ENCODE data around the gene GUCA2A. TPM values are rescaled to one million over a fixed set of nuclear protein-coding genes. Genes with fewer than 3 reads are reported as not detected.

Gene GUCA2A
- total and polyA plus RNA-seq, 2 of the 4 experiments (the other 2 are of a cell fraction), result not detected

DNA sequence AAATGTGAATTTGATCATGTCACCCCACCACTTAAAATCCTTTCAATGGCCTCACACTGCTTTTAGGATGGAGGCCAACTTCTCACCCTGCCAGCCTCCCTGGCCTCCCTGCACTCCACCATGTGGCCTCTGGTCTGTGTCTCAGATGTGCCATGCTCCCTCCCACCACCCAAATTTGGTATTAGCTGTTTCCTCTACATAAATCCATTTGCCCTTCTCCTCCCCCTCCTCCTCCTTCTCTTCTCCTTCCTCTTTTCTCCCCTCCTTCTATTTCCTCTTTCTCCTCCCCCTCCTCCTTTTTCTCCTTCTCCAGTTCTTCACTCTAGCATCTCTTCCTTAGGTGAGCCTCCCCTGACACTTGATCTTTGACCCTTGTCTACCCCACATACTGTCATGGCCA, 28.1 kb downstream of the GUCA2A start:
- Histone ChIP-seq H4K20me1 (ENCODE audit: insufficient read depth, low read length) (no peaks in the 10 kb centered on the region), H3K4me3 (ENCODE audit: insufficient read depth, low read depth, low read length) (no peak overlapping the region), H3K9me3 (ENCODE audit: control insufficient read depth, insufficient read depth, low read length) (no peaks in the 10 kb centered on the region), H3K18ac (ENCODE audit: low read depth, low read length) (no peak overlapping the region), H3K56ac (ENCODE audit: extremely low read depth, insufficient read depth, low read length) (no peak overlapping the region), H2AK9ac (replicated peaks; ENCODE audit: low read depth, low read length, poor library complexity) (no peak overlapping the region), H2BK15ac (ENCODE audit: low read depth, low read length) (no peak overlapping the region), H3K27ac (ENCODE audit: insufficient read depth, low read length) (no peak overlapping the region), H4K91ac (ENCODE audit: insufficient read depth, low read depth, low read length) (no peak overlapping the region), H2BK120ac (ENCODE audit: low read depth, low read length) (no peak overlapping the region), H3K9ac (ENCODE audit: low read depth, low read length) (no peak overlapping the region), H3K4ac (ENCODE audit: low read depth, low read length) (no peak overlapping the region), H3K79me1 (ENCODE audit: low read depth in 1 of 2, low read length in 2 of 2) (no peaks in the 10 kb centered on the region), H2AFZ (replicated peaks; ENCODE audit: low read length, poor library complexity) (no peak overlapping the region), H4K5ac (ENCODE audit: low read depth, low read length) (no peak overlapping the region), H3K23ac (ENCODE audit: low read depth, low read length) (no peak overlapping the region), H2AK5ac (ENCODE audit: low read depth, low read length) (no peak overlapping the region), H3K36me3 (ENCODE audit: control insufficient read depth, insufficient read depth, low read length) (no peaks in the 10 kb centered on the region), H3K14ac (replicated peaks; ENCODE audit: low read depth, low read length) (no peak overlapping the region), H2BK5ac (ENCODE audit: low read depth, low read length, poor library complexity, severe bottlenecking) (no peak overlapping the region), H4K8ac (ENCODE audit: low read depth in 2 of 2, low read length in 2 of 2) (no peak overlapping the region), H3K4me1 (ENCODE audit: control insufficient read depth, insufficient read depth, low read length) (no peaks in the 10 kb centered on the region), H2BK20ac (ENCODE audit: low read depth, low read length) (no peak overlapping the region), H3K9me1 (ENCODE audit: insufficient read depth, low read length) (no peaks in the 10 kb centered on the region; the same call in 1 of the 2 replicates), H3K4me2 (ENCODE audit: low read depth, low read length) (no peak overlapping the region), H3K27me3 (ENCODE audit: control insufficient read depth, insufficient read depth, low read length) (peaks cover 19% of the 10 kb centered on the region)
- dilution Hi-C loops (cut with HindIII; ENCODE audit: low sequenced_read_pairs, unreplicated experiment) (no loop called here), in situ Hi-C loops (cut with MboI; ENCODE audit: low sequenced_read_pairs) (no loop called here), intact Hi-C loops (cut with micrococcal nuclease) (no loop called here)
- CTCF ChIA-PET, result no interaction called here
- no peak for ATAC-seq (ENCODE audit: low read depth)
- POLR2A ChIA-PET (ENCODE audit: unreplicated experiment), result no interaction called here
- BruUV-seq (replicated peaks), result no TSS peak
- DNase-seq, result no peak
- TF ChIP-seq MAZ (IDR thresholded peaks at IDR 0.05; ENCODE audit: borderline replicate concordance, low read depth, low read length) (no peak), BHLHE40 (IDR thresholded peaks at IDR 0.05; ENCODE audit: low read depth, low read length) (no peak), NFE2L2 (IDR thresholded peaks at IDR 0.05; ENCODE audit: low read depth, low read length) (no peak), RCOR1 (IDR thresholded peaks at IDR 0.05; ENCODE audit: insufficient replicate concordance, low read length) (no peak), SMC3 (IDR thresholded peaks at IDR 0.05; ENCODE audit: low read depth, low read length) (no peak), RFX5 (IDR thresholded peaks at IDR 0.05; ENCODE audit: low read depth, low read length) (no peak), MAFK (IDR thresholded peaks at IDR 0.05; ENCODE audit: low read depth, low read length) (no peak), FOS (IDR thresholded peaks at IDR 0.05; ENCODE audit: low read depth, low read length) (no peak), POLR2A (IDR thresholded peaks at IDR 0.05; ENCODE audit: low read depth, low read length) (no peak), CEBPB (IDR thresholded peaks at IDR 0.05; ENCODE audit: low read depth, low read length) (no peak), MXI1 (IDR thresholded peaks at IDR 0.05; ENCODE audit: borderline replicate concordance, low read depth, low read length) (no peak), RAD21 (IDR thresholded peaks at IDR 0.05; ENCODE audit: low read length) (no peak)
- TF ChIP-seq, protein P1, sequence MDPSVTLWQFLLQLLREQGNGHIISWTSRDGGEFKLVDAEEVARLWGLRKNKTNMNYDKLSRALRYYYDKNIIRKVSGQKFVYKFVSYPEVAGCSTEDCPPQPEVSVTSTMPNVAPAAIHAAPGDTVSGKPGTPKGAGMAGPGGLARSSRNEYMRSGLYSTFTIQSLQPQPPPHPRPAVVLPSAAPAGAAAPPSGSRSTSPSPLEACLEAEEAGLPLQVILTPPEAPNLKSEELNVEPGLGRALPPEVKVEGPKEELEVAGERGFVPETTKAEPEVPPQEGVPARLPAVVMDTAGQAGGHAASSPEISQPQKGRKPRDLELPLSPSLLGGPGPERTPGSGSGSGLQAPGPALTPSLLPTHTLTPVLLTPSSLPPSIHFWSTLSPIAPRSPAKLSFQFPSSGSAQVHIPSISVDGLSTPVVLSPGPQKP (IDR thresholded peaks at IDR 0.05; ENCODE audit: borderline replicate concordance, low read depth, low read length), result no peak
- TF ChIP-seq, protein P2, sequence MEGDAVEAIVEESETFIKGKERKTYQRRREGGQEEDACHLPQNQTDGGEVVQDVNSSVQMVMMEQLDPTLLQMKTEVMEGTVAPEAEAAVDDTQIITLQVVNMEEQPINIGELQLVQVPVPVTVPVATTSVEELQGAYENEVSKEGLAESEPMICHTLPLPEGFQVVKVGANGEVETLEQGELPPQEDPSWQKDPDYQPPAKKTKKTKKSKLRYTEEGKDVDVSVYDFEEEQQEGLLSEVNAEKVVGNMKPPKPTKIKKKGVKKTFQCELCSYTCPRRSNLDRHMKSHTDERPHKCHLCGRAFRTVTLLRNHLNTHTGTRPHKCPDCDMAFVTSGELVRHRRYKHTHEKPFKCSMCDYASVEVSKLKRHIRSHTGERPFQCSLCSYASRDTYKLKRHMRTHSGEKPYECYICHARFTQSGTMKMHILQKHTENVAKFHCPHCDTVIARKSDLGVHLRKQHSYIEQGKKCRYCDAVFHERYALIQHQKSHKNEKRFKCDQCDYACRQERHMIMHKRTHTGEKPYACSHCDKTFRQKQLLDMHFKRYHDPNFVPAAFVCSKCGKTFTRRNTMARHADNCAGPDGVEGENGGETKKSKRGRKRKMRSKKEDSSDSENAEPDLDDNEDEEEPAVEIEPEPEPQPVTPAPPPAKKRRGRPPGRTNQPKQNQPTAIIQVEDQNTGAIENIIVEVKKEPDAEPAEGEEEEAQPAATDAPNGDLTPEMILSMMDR (conservative IDR thresholded peaks at IDR 0.05; ENCODE audit: low read depth, low read length), result no peak
- TF ChIP-seq, protein P3, sequence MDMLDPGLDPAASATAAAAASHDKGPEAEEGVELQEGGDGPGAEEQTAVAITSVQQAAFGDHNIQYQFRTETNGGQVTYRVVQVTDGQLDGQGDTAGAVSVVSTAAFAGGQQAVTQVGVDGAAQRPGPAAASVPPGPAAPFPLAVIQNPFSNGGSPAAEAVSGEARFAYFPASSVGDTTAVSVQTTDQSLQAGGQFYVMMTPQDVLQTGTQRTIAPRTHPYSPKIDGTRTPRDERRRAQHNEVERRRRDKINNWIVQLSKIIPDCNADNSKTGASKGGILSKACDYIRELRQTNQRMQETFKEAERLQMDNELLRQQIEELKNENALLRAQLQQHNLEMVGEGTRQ (IDR thresholded peaks at IDR 0.05; ENCODE audit: low read depth, low read length), result no peak

Data from IMR-90 (cell line).